ENCODE measurements around the gene PYDC1.

Gene PYDC1

DNA sequence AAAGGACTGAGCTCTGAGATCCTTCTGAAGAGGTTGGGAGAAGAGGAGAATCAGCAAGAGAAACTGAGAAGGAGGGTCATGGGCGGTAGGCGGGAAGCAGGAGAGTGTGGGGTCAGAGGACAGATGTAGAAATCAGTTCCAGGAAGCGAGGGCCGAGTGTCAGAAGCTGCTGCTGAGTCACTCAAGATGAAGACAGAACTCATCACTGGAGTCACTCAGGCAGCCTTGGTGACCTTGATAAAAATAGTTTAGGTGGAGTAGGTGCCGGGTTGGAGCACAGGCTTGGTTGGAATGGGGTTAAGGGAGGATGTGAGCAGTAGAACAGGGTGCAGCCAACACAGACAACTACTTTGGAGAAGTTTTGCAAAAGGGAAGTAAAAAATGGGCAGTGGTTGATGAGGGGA is 36.7 kb upstream of the PYDC1 start:
- H3K9me2 ChIP-seq (replicated peaks; ENCODE audit: insufficient read depth, low read length) = no peaks in the 10 kb centered on the region
- no peaks in the 10 kb centered on the region for H3F3A ChIP-seq (ENCODE audit: insufficient read depth, low read length)
- no peak overlapping the region for H3K27ac ChIP-seq (ENCODE audit: low read length)

DNA sequence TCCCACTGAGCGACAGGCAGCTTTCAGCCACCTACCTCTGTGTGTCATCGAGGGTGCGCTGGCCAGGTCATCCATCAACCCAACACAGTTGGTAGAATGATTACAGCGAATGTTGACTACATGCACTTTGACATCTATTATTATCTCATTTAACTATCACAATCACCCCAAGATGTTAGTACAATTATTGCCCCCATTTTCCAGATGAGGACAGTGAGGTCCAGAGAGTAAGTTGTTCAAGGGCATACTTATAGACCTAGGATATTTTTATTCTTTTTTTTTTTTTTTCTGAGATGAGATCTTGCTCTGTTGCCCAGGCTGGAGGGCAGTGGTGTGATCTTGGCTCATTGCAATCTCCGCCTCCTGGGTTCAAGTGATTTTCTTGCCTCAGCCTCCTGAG is 34.5 kb upstream of the PYDC1 start:
- Histone ChIP-seq H4K20me1 (ENCODE audit: insufficient read depth, low read length) (no peaks in the 10 kb centered on the region), H3K4me1 (ENCODE audit: low read length) (no peaks in the 10 kb centered on the region), H3K9me2 (replicated peaks; ENCODE audit: insufficient read depth, low read length) (no peaks in the 10 kb centered on the region), H3K36me3 (replicated peaks; ENCODE audit: insufficient read depth, low read length) (no peaks in the 10 kb centered on the region), H3F3A (ENCODE audit: insufficient read depth, low read length) (no peaks in the 10 kb centered on the region), H3K79me2 (ENCODE audit: low read length) (no peaks in the 10 kb centered on the region), H2AFZ (ENCODE audit: low read length) (no peak overlapping the region), H3K27ac (ENCODE audit: low read length) (no peak overlapping the region), H3K9ac (ENCODE audit: low read length) (no peak overlapping the region), H3K27me3 (replicated peaks; ENCODE audit: insufficient read depth, low read length) (peaks cover 11% of the 10 kb centered on the region; the same call in 1 of the 2 replicates), H3K9me3 (replicated peaks; ENCODE audit: insufficient read depth, low read length) (no peaks in the 10 kb centered on the region), H3K4me2 (ENCODE audit: low read depth, low read length) (no peak overlapping the region), H3K4me3 (ENCODE audit: low read length) (no peak overlapping the region)
- no peak for DNase-seq
- TF ChIP-seq EZH2 (optimal IDR thresholded peaks at IDR 0.05; ENCODE audit: low read depth, low read length) = no peak
- TF ChIP-seq, protein P1, sequence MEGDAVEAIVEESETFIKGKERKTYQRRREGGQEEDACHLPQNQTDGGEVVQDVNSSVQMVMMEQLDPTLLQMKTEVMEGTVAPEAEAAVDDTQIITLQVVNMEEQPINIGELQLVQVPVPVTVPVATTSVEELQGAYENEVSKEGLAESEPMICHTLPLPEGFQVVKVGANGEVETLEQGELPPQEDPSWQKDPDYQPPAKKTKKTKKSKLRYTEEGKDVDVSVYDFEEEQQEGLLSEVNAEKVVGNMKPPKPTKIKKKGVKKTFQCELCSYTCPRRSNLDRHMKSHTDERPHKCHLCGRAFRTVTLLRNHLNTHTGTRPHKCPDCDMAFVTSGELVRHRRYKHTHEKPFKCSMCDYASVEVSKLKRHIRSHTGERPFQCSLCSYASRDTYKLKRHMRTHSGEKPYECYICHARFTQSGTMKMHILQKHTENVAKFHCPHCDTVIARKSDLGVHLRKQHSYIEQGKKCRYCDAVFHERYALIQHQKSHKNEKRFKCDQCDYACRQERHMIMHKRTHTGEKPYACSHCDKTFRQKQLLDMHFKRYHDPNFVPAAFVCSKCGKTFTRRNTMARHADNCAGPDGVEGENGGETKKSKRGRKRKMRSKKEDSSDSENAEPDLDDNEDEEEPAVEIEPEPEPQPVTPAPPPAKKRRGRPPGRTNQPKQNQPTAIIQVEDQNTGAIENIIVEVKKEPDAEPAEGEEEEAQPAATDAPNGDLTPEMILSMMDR (IDR thresholded peaks at IDR 0.05; ENCODE audit: low read length) = no peak
- TF ChIP-seq EZH2phosphoT487 (IDR thresholded peaks at IDR 0.05; ENCODE audit: low read length) = no peak

More for the DNA sequence above, 36.7 kb upstream of the PYDC1 start:
- no peak overlapping the region for H3K4me3 ChIP-seq (ENCODE audit: low read length)
- H3K4me1 ChIP-seq (ENCODE audit: low read length) = no peaks in the 10 kb centered on the region
- H3K9me3 ChIP-seq (replicated peaks; ENCODE audit: insufficient read depth, low read length) = no peaks in the 10 kb centered on the region
- no peak for TF ChIP-seq EZH2 (optimal IDR thresholded peaks at IDR 0.05; ENCODE audit: low read depth, low read length)
- TF ChIP-seq EZH2phosphoT487 (IDR thresholded peaks at IDR 0.05; ENCODE audit: low read length) = no peak
- TF ChIP-seq, protein P1 (IDR thresholded peaks at IDR 0.05; ENCODE audit: low read length) = no peak
- no peak overlapping the region for H3K9ac ChIP-seq (ENCODE audit: low read length)
- no peaks in the 10 kb centered on the region for H4K20me1 ChIP-seq (ENCODE audit: insufficient read depth, low read length)
- no peak overlapping the region for H3K4me2 ChIP-seq (ENCODE audit: low read depth, low read length)
- H3K79me2 ChIP-seq (ENCODE audit: low read length) = no peaks in the 10 kb centered on the region
- no peak for DNase-seq
- H3K36me3 ChIP-seq (replicated peaks; ENCODE audit: insufficient read depth, low read length) = no peaks in the 10 kb centered on the region
- H2AFZ ChIP-seq (ENCODE audit: low read length) = no peak overlapping the region
- peaks cover 1% of the 10 kb centered on the region; the same call in 1 of the 2 replicates for H3K27me3 ChIP-seq (replicated peaks; ENCODE audit: insufficient read depth, low read length)

DNA sequence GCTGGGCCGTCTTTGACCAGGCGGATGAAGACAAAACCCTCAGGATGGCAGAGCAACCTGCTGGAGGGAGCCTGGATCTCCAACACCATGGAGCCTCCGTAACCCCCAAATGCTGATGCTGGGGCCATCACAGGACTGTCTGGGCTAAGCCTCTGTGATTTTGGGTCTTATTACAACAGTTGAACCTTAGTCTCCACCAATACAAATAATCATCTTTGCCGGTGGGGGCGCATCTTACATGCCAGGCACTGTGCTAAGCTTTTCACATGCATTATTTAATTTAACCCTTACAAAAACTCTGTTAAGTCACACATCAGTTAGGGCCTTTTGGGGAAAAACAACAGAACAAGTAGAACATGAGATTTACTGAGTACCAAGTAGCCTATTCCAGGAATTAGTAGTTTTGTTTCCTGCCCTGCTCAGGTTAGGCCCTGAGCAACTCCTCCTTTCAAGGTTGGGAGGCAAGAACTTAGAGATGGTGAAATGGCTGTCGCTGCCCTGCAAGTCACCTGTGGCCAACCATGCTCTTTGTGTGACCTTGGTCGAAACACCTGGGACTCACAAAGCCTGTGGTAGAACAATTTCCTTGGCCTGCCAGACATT is 33.9 kb upstream of the PYDC1 start:
- Histone ChIP-seq H3K9me2 (replicated peaks; ENCODE audit: insufficient read depth, low read length) (no peaks in the 10 kb centered on the region), H3K4me3 (ENCODE audit: low read length) (no peak overlapping the region), H3F3A (ENCODE audit: insufficient read depth, low read length) (no peaks in the 10 kb centered on the region), H4K20me1 (ENCODE audit: insufficient read depth, low read length) (no peaks in the 10 kb centered on the region), H3K4me1 (ENCODE audit: low read length) (no peaks in the 10 kb centered on the region), H3K27me3 (replicated peaks; ENCODE audit: insufficient read depth, low read length) (peaks cover 11% of the 10 kb centered on the region; the same call in 1 of the 2 replicates), H3K79me2 (ENCODE audit: low read length) (no peaks in the 10 kb centered on the region), H3K36me3 (replicated peaks; ENCODE audit: insufficient read depth, low read length) (no peaks in the 10 kb centered on the region), H2AFZ (ENCODE audit: low read length) (no peak overlapping the region), H3K9ac (ENCODE audit: low read length) (no peak overlapping the region), H3K9me3 (replicated peaks; ENCODE audit: insufficient read depth, low read length) (no peaks in the 10 kb centered on the region), H3K4me2 (ENCODE audit: low read depth, low read length) (no peak overlapping the region), H3K27ac (ENCODE audit: low read length) (no peak overlapping the region)
- TF ChIP-seq, protein P1 (IDR thresholded peaks at IDR 0.05; ENCODE audit: low read length) = no peak
- no peak for TF ChIP-seq EZH2 (optimal IDR thresholded peaks at IDR 0.05; ENCODE audit: low read depth, low read length)
- no peak for DNase-seq
